ENCODE data around the gene VIPAS39. TPM values are rescaled to one million over a fixed set of nuclear protein-coding genes. Genes with fewer than 3 reads are reported as not detected.

The VIPAS39 gene
- 18.7 TPM for polyA plus RNA-seq (2012; ENCODE audit: low read depth, missing spikeins)

- TF ChIP-seq TAF1 (IDR thresholded peaks at IDR 0.05; ENCODE audit: low read depth, low read length): peak; percentile 79
- peak; percentile 83 for TF ChIP-seq POLR2A (IDR thresholded peaks at IDR 0.05; ENCODE audit: low read depth, low read length)
- no peak for TF ChIP-seq PAX5 (IDR thresholded peaks at IDR 0.05; ENCODE audit: insufficient read depth, low read length, severe bottlenecking)
- TF ChIP-seq POU2F2 (IDR thresholded peaks at IDR 0.05; ENCODE audit: low read depth, low read length): peak; percentile 58
- peak; percentile 82 for TF ChIP-seq POLR2AphosphoS5 (IDR thresholded peaks at IDR 0.05; ENCODE audit: low read depth, low read length)
- TF ChIP-seq SPI1 (IDR thresholded peaks at IDR 0.05; ENCODE audit: low read depth, low read length): no peak; the same call in 1 of the 2 replicates
- peak; percentile 96 for FAIRE-seq
- DNase-seq (ENCODE audit: insufficient read length, low spot score): peak; percentile 75
Observed at GRCh38 chr14:77457522-77458248, at the start of gene VIPAS39, which contains the start of gene AHSA1. Gene VIPAS39 (minus strand): TSS chr14:77457601. CDS start chr14:77454102, 3,499 bp downstream. Gene AHSA1 (plus strand): TSS chr14:77458093. CDS start chr14:77458190, 97 bp downstream.

DNA sequence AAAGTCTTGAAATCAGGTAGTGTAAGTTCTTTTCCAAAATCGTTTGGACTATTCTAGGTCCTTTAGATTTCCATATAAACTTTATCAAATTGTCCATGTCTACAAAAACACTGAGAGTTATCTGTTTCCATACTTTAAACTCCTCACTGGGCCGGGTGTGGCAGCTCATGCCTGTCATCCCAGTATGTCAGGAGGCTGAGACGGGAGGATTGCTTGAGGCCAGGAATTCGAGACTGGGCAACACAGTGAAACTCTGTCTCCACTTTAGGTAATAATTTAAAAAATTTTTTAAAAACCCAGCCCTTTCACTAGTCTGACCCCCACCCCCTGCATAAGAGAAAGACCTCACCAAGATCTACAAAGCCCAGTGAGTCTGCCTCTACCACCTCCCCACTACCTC lies 47.6 kb upstream of the VIPAS39 start:
- TF ChIP-seq POU2F2 (IDR thresholded peaks at IDR 0.05; ENCODE audit: low read depth, low read length) (no peak), POLR2A (IDR thresholded peaks at IDR 0.05; ENCODE audit: low read depth, low read length) (no peak), POLR2AphosphoS5 (IDR thresholded peaks at IDR 0.05; ENCODE audit: low read depth, low read length) (no peak), PAX5 (IDR thresholded peaks at IDR 0.05; ENCODE audit: insufficient read depth, low read length, severe bottlenecking) (no peak), TAF1 (IDR thresholded peaks at IDR 0.05; ENCODE audit: low read depth, low read length) (no peak), SPI1 (IDR thresholded peaks at IDR 0.05; ENCODE audit: low read depth, low read length) (no peak)
- no peak for FAIRE-seq
- no peak for DNase-seq (ENCODE audit: insufficient read length, low spot score)

GRCh38 chr14:77503138-77503537 lies 45.7 kb upstream of the VIPAS39 start:
- TF ChIP-seq POLR2AphosphoS5 (IDR thresholded peaks at IDR 0.05; ENCODE audit: low read depth, low read length) (no peak), POLR2A (IDR thresholded peaks at IDR 0.05; ENCODE audit: low read depth, low read length) (no peak), PAX5 (IDR thresholded peaks at IDR 0.05; ENCODE audit: insufficient read depth, low read length, severe bottlenecking) (no peak)
- DNase-seq (ENCODE audit: insufficient read length, low spot score) (no peak), FAIRE-seq (no peak)

DNA sequence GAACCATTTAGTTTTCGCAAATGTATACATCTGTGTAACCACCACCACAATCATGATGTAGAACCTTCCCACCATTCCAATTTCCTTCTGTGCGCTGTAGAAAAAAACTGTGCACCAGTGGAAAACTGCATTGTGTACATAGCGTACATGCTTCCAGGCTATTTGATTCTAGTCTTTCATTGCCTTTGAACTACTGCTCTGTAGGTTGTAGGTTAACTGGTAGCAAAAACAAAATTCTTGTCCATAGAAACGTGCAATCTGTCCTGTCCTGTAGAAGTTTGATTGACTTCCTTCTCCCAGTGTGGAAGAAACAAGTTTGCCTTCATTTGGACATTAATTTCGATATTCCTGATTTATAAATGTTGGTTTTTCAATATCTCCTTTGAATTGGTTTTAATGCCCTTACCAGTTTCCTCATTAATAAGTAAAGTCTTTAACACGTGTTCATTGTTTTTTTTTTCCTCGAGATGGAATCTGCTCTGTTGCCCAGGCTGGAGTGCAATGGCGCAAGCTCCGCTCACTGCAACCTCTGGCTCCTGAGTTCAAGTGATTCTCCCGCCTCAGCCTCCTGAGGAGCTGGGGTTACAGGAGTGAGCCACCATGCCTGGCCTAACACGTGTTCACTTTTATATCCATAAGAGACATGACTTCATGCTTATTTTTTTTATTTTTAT lies 44.8 kb upstream of the VIPAS39 start:
- TF ChIP-seq POLR2A (IDR thresholded peaks at IDR 0.05; ENCODE audit: low read depth, low read length): no peak
- no peak for TF ChIP-seq PAX5 (IDR thresholded peaks at IDR 0.05; ENCODE audit: insufficient read depth, low read length, severe bottlenecking)
- no peak for TF ChIP-seq SPI1 (IDR thresholded peaks at IDR 0.05; ENCODE audit: low read depth, low read length)
- TF ChIP-seq TAF1 (IDR thresholded peaks at IDR 0.05; ENCODE audit: low read depth, low read length): no peak
- no peak for TF ChIP-seq POU2F2 (IDR thresholded peaks at IDR 0.05; ENCODE audit: low read depth, low read length)
- TF ChIP-seq POLR2AphosphoS5 (IDR thresholded peaks at IDR 0.05; ENCODE audit: low read depth, low read length): no peak
- DNase-seq (ENCODE audit: insufficient read length, low spot score) (no peak), FAIRE-seq (no peak)

DNA sequence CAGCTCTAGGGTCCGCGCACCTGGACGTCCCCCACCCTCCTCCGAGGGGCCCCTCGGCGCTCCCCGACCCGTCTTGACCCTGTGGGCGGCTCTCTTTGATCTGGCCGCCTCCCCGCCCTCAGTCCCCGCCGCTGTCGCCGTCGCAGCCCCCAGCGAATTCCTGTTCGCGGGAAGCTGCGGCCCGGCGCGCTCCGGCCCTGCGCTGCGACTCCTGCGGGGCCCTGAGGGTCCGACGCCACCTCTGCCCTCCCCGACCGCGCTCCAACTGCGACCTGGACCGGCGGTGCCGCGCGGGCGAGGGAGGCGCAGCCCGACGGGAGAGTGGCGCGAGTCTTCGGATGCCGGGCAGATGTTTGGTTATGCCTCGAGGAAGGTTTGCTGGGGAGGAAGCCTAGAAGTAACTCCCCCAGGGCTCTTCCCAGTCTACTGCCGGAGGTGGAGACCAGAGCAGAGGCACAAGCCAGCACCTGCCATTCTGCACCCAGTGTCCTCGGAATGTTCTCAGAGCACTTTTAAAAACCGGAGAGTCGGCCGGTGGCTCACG lies 41.7 kb upstream of the VIPAS39 start:
- TF ChIP-seq TAF1 (IDR thresholded peaks at IDR 0.05; ENCODE audit: low read depth, low read length) (no peak), PAX5 (IDR thresholded peaks at IDR 0.05; ENCODE audit: insufficient read depth, low read length, severe bottlenecking) (no peak), POU2F2 (IDR thresholded peaks at IDR 0.05; ENCODE audit: low read depth, low read length) (no peak), SPI1 (IDR thresholded peaks at IDR 0.05; ENCODE audit: low read depth, low read length) (no peak), POLR2A (IDR thresholded peaks at IDR 0.05; ENCODE audit: low read depth, low read length) (no peak), POLR2AphosphoS5 (IDR thresholded peaks at IDR 0.05; ENCODE audit: low read depth, low read length) (no peak)
- DNase-seq (ENCODE audit: insufficient read length, low spot score) (peak; percentile 53), FAIRE-seq (peak; percentile 70)

GRCh38 chr14:77498120-77498979 lies 40.9 kb upstream of the VIPAS39 start, which contains the start of gene ISM2:
Gene ISM2 (minus strand): TSS chr14:77498816. CDS start chr14:77498793, 23 bp downstream.
- peak; percentile 74 for DNase-seq (ENCODE audit: insufficient read length, low spot score)
- TF ChIP-seq TAF1 (IDR thresholded peaks at IDR 0.05; ENCODE audit: low read depth, low read length): no peak
- TF ChIP-seq SPI1 (IDR thresholded peaks at IDR 0.05; ENCODE audit: low read depth, low read length): no peak
- no peak for TF ChIP-seq PAX5 (IDR thresholded peaks at IDR 0.05; ENCODE audit: insufficient read depth, low read length, severe bottlenecking)
- no peak for TF ChIP-seq POLR2AphosphoS5 (IDR thresholded peaks at IDR 0.05; ENCODE audit: low read depth, low read length)
- TF ChIP-seq POU2F2 (IDR thresholded peaks at IDR 0.05; ENCODE audit: low read depth, low read length): no peak
- no peak for TF ChIP-seq POLR2A (IDR thresholded peaks at IDR 0.05; ENCODE audit: low read depth, low read length)
- peak; percentile 82 for FAIRE-seq

DNA sequence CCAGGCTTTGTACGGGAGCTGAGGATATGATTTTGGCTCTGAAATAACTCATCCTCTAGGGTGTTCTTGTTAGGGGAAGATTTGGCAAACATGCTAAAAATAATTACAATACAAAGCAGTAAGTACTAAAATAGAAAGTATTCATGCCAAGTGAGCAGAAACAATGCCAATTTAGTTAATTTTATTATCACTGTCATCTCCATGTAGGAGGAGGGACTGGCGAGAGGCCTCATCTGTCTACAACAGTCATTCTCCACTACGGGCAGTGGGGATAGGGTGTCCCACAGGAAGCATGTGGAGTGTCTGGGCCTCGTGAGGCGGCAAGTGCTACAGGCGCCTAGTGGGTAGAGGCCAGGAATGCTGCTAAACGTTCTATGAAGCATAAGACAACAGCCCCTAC lies 37.9 kb upstream of the VIPAS39 start:
- TF ChIP-seq PAX5 (IDR thresholded peaks at IDR 0.05; ENCODE audit: insufficient read depth, low read length, severe bottlenecking): no peak
- TF ChIP-seq POLR2AphosphoS5 (IDR thresholded peaks at IDR 0.05; ENCODE audit: low read depth, low read length): no peak
- TF ChIP-seq POLR2A (IDR thresholded peaks at IDR 0.05; ENCODE audit: low read depth, low read length): no peak
- no peak for TF ChIP-seq POU2F2 (IDR thresholded peaks at IDR 0.05; ENCODE audit: low read depth, low read length)
- TF ChIP-seq TAF1 (IDR thresholded peaks at IDR 0.05; ENCODE audit: low read depth, low read length): no peak
- TF ChIP-seq SPI1 (IDR thresholded peaks at IDR 0.05; ENCODE audit: low read depth, low read length): no peak
- DNase-seq (ENCODE audit: insufficient read length, low spot score) (no peak), FAIRE-seq (no peak)

DNA sequence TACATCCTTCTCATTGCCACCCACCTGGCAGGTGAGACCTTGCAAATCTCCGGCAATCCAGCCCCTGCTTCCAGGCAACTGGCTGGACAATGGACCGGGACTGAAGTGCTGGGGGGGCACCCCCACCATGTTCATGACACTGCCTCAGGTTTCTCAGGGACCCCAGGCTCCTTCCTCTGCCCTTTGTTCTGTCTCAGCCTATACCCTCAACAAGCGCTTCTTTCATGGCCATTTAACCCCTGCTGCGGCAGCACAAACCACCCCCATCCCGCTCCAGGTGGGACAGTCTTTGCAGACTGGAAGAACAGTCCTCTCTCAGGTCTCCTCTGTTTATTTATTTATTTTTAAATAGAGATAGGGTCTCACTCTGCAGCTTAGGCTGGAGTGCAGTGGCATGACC lies 33.7 kb upstream of the VIPAS39 start:
- FAIRE-seq: no peak
- no peak for TF ChIP-seq POU2F2 (IDR thresholded peaks at IDR 0.05; ENCODE audit: low read depth, low read length)
- no peak for TF ChIP-seq PAX5 (IDR thresholded peaks at IDR 0.05; ENCODE audit: insufficient read depth, low read length, severe bottlenecking)
- no peak for TF ChIP-seq TAF1 (IDR thresholded peaks at IDR 0.05; ENCODE audit: low read depth, low read length)
- TF ChIP-seq SPI1 (IDR thresholded peaks at IDR 0.05; ENCODE audit: low read depth, low read length): no peak
- no peak for DNase-seq (ENCODE audit: insufficient read length, low spot score)
